HepG2 (cell line): ENCODE results near the gene C11orf71. TPM values are rescaled to one million over a fixed set of nuclear protein-coding genes. Genes with fewer than 3 reads are reported as not detected.

Source experiments
- AGO2 ChIP-seq: fragments of 200-400 bp; formaldehyde crosslinking; optimal IDR thresholded peaks from 2 replicates; pipeline ENCODE3; 2017; ENCODE audit warnings: mild to moderate bottlenecking, low read depth, low read length, moderate library complexity
- CBFB ChIP-seq: sonication (generic); formaldehyde crosslinking; IDR thresholded peaks from 2 replicates; pipeline ENCODE4 v1.4.0; 2020; ENCODE audit warnings: missing genetic modification reagents
- CBX5 ChIP-seq: sonication (generic); formaldehyde crosslinking; IDR thresholded peaks from 2 replicates; pipeline ENCODE4 v1.4.0; 2020; ENCODE audit warnings: missing genetic modification reagents, borderline replicate concordance
- GTF2F1 ChIP-seq: fragments of 150-350 bp; IDR thresholded peaks from 2 replicates; pipeline ENCODE4 v1.6.1; 2014; ENCODE audit warnings: low read length
- HNRNPLL ChIP-seq: fragments of 200-400 bp; formaldehyde crosslinking; IDR thresholded peaks from 2 replicates; pipeline ENCODE4 v1.6.1; 2017; ENCODE audit warnings: mild to moderate bottlenecking, low read depth, low read length; ENCODE audit not compliant: poor library complexity, severe bottlenecking
- KAT7 ChIP-seq: IDR thresholded peaks from 2 replicates; pipeline ENCODE4 v1.6.1; 2018; ENCODE audit warnings: borderline replicate concordance, missing compliant biosample characterization
- NFE2 ChIP-seq: sonication (generic); formaldehyde crosslinking; IDR thresholded peaks from 2 replicates; pipeline ENCODE4 v1.4.0; 2020; ENCODE audit warnings: missing genetic modification reagents
- NRL ChIP-seq: sonication (generic); formaldehyde crosslinking; IDR thresholded peaks from 2 replicates; pipeline ENCODE4 v1.5.0; 2020; ENCODE audit warnings: missing genetic modification reagents, mild to moderate bottlenecking, moderate library complexity, borderline replicate concordance
- PTBP1 ChIP-seq: fragments of 200-400 bp; formaldehyde crosslinking; IDR thresholded peaks from 2 replicates; pipeline ENCODE4 v1.6.1; 2018; ENCODE audit warnings: low read length, low read depth; ENCODE audit not compliant: poor library complexity, severe bottlenecking
- RAD51 ChIP-seq: fragments of 450-650 bp; IDR thresholded peaks from 2 replicates; pipeline ENCODE4 v1.6.1; 2016; ENCODE audit warnings: borderline replicate concordance
- SETDB1 ChIP-seq: sonication (generic); formaldehyde crosslinking; IDR thresholded peaks from 2 replicates; pipeline ENCODE4 v1.5.1; 2020; ENCODE audit warnings: missing genetic modification reagents, mild to moderate bottlenecking, borderline replicate concordance
- SP140L ChIP-seq: sonication (generic); formaldehyde crosslinking; IDR thresholded peaks from 2 replicates; pipeline ENCODE4 v1.4.0; 2020; ENCODE audit warnings: missing genetic modification reagents, borderline replicate concordance
- ZBTB33 ChIP-seq: sonication (generic); formaldehyde crosslinking; IDR thresholded peaks from 2 replicates; pipeline ENCODE4 v1.4.0; 2020; ENCODE audit warnings: missing genetic modification reagents
- ZNF432 ChIP-seq: sonication (generic); formaldehyde crosslinking; IDR thresholded peaks from 2 replicates; pipeline ENCODE4 v1.5.0; 2020; ENCODE audit warnings: missing genetic modification reagents, mild to moderate bottlenecking, borderline replicate concordance
- ZNF569 ChIP-seq: sonication (generic); formaldehyde crosslinking; IDR thresholded peaks from 2 replicates; pipeline ENCODE4 v1.5.0; 2020; ENCODE audit warnings: mild to moderate bottlenecking, missing genetic modification reagents, moderate library complexity, borderline replicate concordance
- ZNF713 ChIP-seq: sonication (generic); formaldehyde crosslinking; IDR thresholded peaks from 2 replicates; pipeline ENCODE4 v1.4.0; 2020; ENCODE audit warnings: mild to moderate bottlenecking, missing genetic modification reagents
- ZNF776 ChIP-seq: sonication (generic); formaldehyde crosslinking; IDR thresholded peaks from 2 replicates; pipeline ENCODE4 v1.4.0; 2020; ENCODE audit warnings: mild to moderate bottlenecking, missing genetic modification reagents
- polyA plus RNA-seq, 8 experiments: library from polyadenylated mRNA; depleted of rRNA in 3 of 8; stranded (reverse) in 7 of 8; unstranded in 1 of 8; fragments of >200 nt; fragmentation: Illumina TruSeq in 4 of 8; extraction: Trizol in 4 of 8; gene quantifications; 2 replicates each; pipeline versions ENCODE4 v1.2.1 to v1.2.3, GENCODE V29; 2011 to 2016; ENCODE audit warnings: low read depth in 4 of 8, missing spikeins in 1 of 8, mixed read lengths in 1 of 8; ENCODE audit not compliant: insufficient read depth in 1 of 8
- total RNA-seq, 5 experiments: library from RNA; depleted of rRNA; stranded (reverse); fragments of >200 nt; fragmentation: Illumina TruSeq; extraction: Trizol; gene quantifications; 2 replicates each; pipeline ENCODE4 v1.2.3, GENCODE V29; 2016; ENCODE audit warnings: low read depth in 1 of 5
- TF ChIP-seq, protein P1 (sequence below): sonication (generic); formaldehyde crosslinking; IDR thresholded peaks from 2 replicates; pipeline ENCODE4 v1.4.0; 2020; ENCODE audit warnings: mild to moderate bottlenecking, missing genetic modification reagents
- TF ChIP-seq, protein P2 (sequence below): sonication (generic); formaldehyde crosslinking; IDR thresholded peaks from 2 replicates; pipeline ENCODE4 v1.4.0; 2020; ENCODE audit warnings: missing genetic modification reagents, borderline replicate concordance
- TF ChIP-seq, protein P3 (sequence below): IDR thresholded peaks from 2 replicates; pipeline ENCODE4 v1.6.1; 2016; ENCODE audit warnings: missing biosample characterization, missing genetic modification reagents, low read depth

The C11orf71 gene
- total and polyA plus RNA-seq, 2 of the 13 experiments (the other 11 are each of a cell fraction or from before 2014, with no cell fraction given): 7.1 to 7.8 TPM

DNA sequence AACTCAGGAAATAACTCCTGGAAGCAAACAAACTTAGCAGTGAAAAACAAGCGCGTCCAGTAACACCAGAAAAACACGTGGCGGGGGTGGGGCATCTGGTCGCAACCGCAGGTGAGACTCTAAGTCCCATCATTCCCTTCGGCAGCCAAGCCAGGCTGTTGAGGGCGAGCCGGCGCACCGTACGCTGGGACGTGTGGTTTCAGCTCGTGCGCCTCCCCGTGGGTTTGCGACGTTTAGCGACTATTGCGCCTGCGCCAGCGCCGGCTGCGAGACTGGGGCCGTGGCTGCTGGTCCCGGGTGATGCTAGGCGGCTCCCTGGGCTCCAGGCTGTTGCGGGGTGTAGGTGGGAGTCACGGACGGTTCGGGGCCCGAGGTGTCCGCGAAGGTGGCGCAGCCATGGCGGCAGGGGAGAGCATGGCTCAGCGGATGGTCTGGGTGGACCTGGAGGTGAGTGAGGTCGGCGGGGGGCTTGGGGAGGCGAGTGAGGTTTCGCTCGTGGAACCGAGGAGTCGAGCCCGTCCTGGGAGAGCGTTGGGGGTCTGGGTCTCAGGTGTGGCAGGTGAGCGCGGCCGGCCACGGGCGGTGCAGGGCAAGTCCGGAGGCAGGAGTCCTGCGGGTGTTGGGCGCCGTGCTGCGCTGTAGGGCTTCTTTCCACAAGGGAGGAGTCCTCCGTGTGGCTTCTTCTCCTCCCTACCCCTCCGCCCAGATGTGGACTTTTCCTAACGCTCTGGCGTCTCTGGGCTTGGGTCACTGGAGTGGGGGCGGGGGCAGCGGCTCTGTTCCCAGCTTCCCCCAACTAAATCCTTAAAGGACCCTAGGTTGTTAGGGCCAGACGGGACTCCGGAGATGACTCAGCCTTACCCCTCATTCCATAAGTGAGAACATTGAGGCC is 39.2 kb upstream of the C11orf71 start, which contains the start of gene REXO2 (continued):
- TF ChIP-seq, protein P1, sequence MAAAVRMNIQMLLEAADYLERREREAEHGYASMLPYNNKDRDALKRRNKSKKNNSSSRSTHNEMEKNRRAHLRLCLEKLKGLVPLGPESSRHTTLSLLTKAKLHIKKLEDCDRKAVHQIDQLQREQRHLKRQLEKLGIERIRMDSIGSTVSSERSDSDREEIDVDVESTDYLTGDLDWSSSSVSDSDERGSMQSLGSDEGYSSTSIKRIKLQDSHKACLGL (CRISPR knock-in tag): peak; percentile 81; the same call in 1 of the 2 replicates
- TF ChIP-seq AGO2 (peak; percentile 86), ZNF713 (CRISPR knock-in tag) (no peak), SETDB1 (CRISPR knock-in tag) (no peak), PTBP1 (no peak), NRL (peak; percentile 94), GTF2F1 (no peak), ZNF569 (CRISPR knock-in tag) (no peak), CBX5 (no peak; the same call in 1 of the 2 replicates), NFE2 (CRISPR knock-in tag) (no peak), SP140L (CRISPR knock-in tag) (no peak), ZNF432 (no peak), RAD51 (no peak), ZBTB33 (no peak), ZNF776 (CRISPR knock-in tag) (peak; percentile 72; the same call in 1 of the 2 replicates), HNRNPLL (peak; percentile 91), KAT7 (CRISPR knock-in tag) (peak; percentile 80; the same call in 1 of the 2 replicates), CBFB (CRISPR knock-in tag) (0 out of 2 replicates have a peak, but pooled peaks have one; percentile 51)
- TF ChIP-seq, protein P2, sequence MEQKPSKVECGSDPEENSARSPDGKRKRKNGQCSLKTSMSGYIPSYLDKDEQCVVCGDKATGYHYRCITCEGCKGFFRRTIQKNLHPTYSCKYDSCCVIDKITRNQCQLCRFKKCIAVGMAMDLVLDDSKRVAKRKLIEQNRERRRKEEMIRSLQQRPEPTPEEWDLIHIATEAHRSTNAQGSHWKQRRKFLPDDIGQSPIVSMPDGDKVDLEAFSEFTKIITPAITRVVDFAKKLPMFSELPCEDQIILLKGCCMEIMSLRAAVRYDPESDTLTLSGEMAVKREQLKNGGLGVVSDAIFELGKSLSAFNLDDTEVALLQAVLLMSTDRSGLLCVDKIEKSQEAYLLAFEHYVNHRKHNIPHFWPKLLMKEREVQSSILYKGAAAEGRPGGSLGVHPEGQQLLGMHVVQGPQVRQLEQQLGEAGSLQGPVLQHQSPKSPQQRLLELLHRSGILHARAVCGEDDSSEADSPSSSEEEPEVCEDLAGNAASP (CRISPR knock-in tag): peak; percentile 20; the same call in 1 of the 2 replicates
- TF ChIP-seq, protein P3, sequence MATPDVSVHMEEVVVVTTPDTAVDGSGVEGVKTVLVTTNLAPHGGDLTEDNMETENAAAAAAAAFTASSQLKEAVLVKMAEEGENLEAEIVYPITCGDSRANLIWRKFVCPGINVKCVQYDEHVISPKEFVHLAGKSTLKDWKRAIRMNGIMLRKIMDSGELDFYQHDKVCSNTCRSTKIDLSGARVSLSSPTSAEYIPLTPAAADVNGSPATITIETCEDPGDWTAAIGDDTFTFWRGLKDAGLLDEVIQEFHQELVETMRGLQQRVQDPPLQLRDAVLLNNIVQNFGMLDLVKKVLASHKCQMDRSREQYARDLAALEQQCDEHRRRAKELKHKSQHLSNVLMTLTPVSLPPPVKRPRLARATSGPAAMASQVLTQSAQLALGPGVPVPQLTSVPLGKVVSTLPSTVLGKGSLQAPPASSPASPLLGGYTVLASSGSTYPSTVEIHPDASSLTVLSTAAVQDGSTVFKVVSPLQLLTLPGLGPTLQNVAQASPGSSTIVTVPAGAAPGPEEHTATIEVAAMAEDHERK (CRISPR knock-in tag): 0 out of 2 replicates have a peak, but pooled peaks have one; percentile 26
